K562 (cell line): ENCODE results near the gene STEAP1B. TPM values are rescaled to one million over a fixed set of nuclear protein-coding genes. Genes with fewer than 3 reads are reported as not detected.
"Not testable (repeated sequence)": the region's sequence is repeated elsewhere in the genome, so short reads cannot be mapped to it uniquely, and the experiment has no call there.

Experiments
- ATAC-seq: fragments of 200-7000 bp; cut with Tn5 transposase; 3 replicates; pipeline ENCODE4 v1.9.1; 2020; ENCODE audit warnings: moderate library complexity
- Bru-seq: library from RNA; stranded (reverse); fragments of 400-500 nt; gene quantifications from one replicate; lab custom pipeline; 2021; lab: Mats Ljungman, UMichigan
- BruChase-seq, 2 experiments: library from RNA; stranded (reverse); fragments of 400-500 nt; gene quantifications; one replicate each; lab custom pipeline; 2021; lab: Mats Ljungman, UMichigan
- BruUV-seq: library from RNA; stranded (reverse); fragments of 400-500 nt; replicated peaks from 2 replicates; lab custom pipeline; 2021; lab: Mats Ljungman, UMichigan
- CTCF ChIA-PET: fragments of 300-600 bp; formaldehyde crosslinking; extraction: SDS; loops from one replicate; lab custom pipeline; 2021; ENCODE audit warnings: low intra/inter-chr PET ratio; lab: Yijun Ruan, JAX
- POLR2A ChIA-PET: fragments of 300-600, 350-650 bp; sonication (Branson Sonifier 250); formaldehyde crosslinking; extraction: SDS; loops from one replicate; lab custom pipeline; 2021; ENCODE audit warnings: antibody characterized with exemption, inconsistent platforms; lab: Yijun Ruan, JAX
- DNase-seq, 4 experiments: peaks; one replicate each; pipeline versions ENCODE4 v3.0.0 to v3.0.0-alpha.2; 2011 to 2018; ENCODE audit warnings: low spot score in 3 of 4, mixed read lengths in 3 of 4; ENCODE audit errors: extremely low read depth in 1 of 4
- FAIRE-seq: peaks from 2 replicates; lab custom pipeline; 2011; peaks lifted over from hg19 to GRCh38; lab: Jason Lieb, UNC
- H2AFZ ChIP-seq: 2 replicates; pipeline ENCODE4 v1.6.0; 2011; ENCODE audit warnings: low read depth, low read length, control low read depth, inconsistent platforms
- H3K27ac ChIP-seq: fragments of 200-600 bp; 3 replicates; pipeline ENCODE4 v1.8.0; 2011; ENCODE audit warnings: low read depth, mild to moderate bottlenecking, control low read depth, inconsistent platforms, low read length, moderate library complexity, mixed read lengths; ENCODE audit errors: extremely low read depth
- H3K27me3 ChIP-seq, 2 experiments: fragments of 300-600 bp in 1 of 2; 2 replicates in 1 of 2; 3 replicates in 1 of 2; pipeline versions ENCODE4 v1.6.0 to v1.8.0; 2011; ENCODE audit warnings: inconsistent platforms in 2 of 2, low read length in 2 of 2, mild to moderate bottlenecking in 1 of 2, mixed read lengths in 1 of 2, moderate library complexity in 1 of 2; ENCODE audit not compliant: control insufficient read depth in 2 of 2, insufficient read depth in 2 of 2
- H3K36me3 ChIP-seq: fragments of 300-600 bp; 3 replicates; pipeline ENCODE4 v1.8.0; 2011; ENCODE audit warnings: mild to moderate bottlenecking, low read length, inconsistent platforms; ENCODE audit not compliant: control insufficient read depth, insufficient read depth
- H3K4me1 ChIP-seq, 2 experiments: fragments of 200-600 bp in 1 of 2; replicated peaks in 1 of 2; 2 replicates in 1 of 2; 3 replicates in 1 of 2; pipeline versions ENCODE4 v1.5.1 to v1.8.0; 2011; ENCODE audit warnings: inconsistent platforms in 2 of 2, low read length in 2 of 2, mild to moderate bottlenecking in 1 of 2, mixed read lengths in 1 of 2, moderate library complexity in 1 of 2; ENCODE audit not compliant: control insufficient read depth in 2 of 2, insufficient read depth in 2 of 2
- H3K4me2 ChIP-seq: 2 replicates; pipeline ENCODE4 v1.6.1; 2011; ENCODE audit warnings: low read length, control low read depth, inconsistent platforms, mixed read lengths; ENCODE audit not compliant: insufficient read depth
- H3K4me3 ChIP-seq: fragments of 200-600 bp; sonication (generic), shearing (Covaris generic); 2 replicates; pipeline ENCODE4 v1.5.1; 2016; ENCODE audit warnings: control low read depth, inconsistent platforms
- H3K79me2 ChIP-seq: fragments of 200-600 bp; 3 replicates; pipeline ENCODE4 v1.8.0; 2011; ENCODE audit warnings: low read length, inconsistent platforms; ENCODE audit not compliant: control insufficient read depth, insufficient read depth
- H3K9ac ChIP-seq, 2 experiments: 2 replicates each; pipeline versions ENCODE4 v1.6.0 to v1.6.1; 2011; ENCODE audit warnings: low read depth in 2 of 2, low read length in 2 of 2, control low read depth in 1 of 2, inconsistent platforms in 1 of 2, mild to moderate bottlenecking in 1 of 2, mixed read lengths in 1 of 2; ENCODE audit not compliant: insufficient read depth in 1 of 2
- H3K9me1 ChIP-seq: one replicate; pipeline ENCODE4 v1.6.0; 2011; ENCODE audit warnings: inconsistent platforms, mild to moderate bottlenecking, low read length, moderate library complexity; ENCODE audit not compliant: control insufficient read depth, insufficient read depth
- H3K9me3 ChIP-seq: replicated peaks from 2 replicates; pipeline ENCODE4 v1.5.1; 2011; ENCODE audit warnings: low read depth, low read length, inconsistent platforms; ENCODE audit not compliant: control insufficient read depth, insufficient read depth
- H4K20me1 ChIP-seq: replicated peaks from 2 replicates; pipeline ENCODE4 v1.6.1; 2011; ENCODE audit warnings: low read length, inconsistent platforms, mixed read lengths; ENCODE audit not compliant: control insufficient read depth, insufficient read depth
- CBX3 ChIP-seq, 2 experiments: IDR thresholded peaks; 1 replicate in 1 of 2; 2 replicates in 1 of 2; pipeline ENCODE4 v1.6.1; 2012; ENCODE audit warnings: inconsistent platforms in 2 of 2, low read length in 2 of 2, borderline replicate concordance in 1 of 2, control low read depth in 1 of 2
- CXXC5 ChIP-seq: fragments of 250-450 bp; sonication (Bioruptor Pico); IDR thresholded peaks from 2 replicates; pipeline ENCODE4 v1.8.0; 2022; ENCODE audit warnings: inconsistent platforms, mild to moderate bottlenecking, moderate library complexity
- FOXM1 ChIP-seq, 2 experiments: fragments of 450-650 bp in 1 of 2; sonication (generic) in 1 of 2; formaldehyde crosslinking in 1 of 2; IDR thresholded peaks; 2 replicates each; pipeline versions ENCODE4 v1.6.1 to v1.9.0; 2017 to 2022; ENCODE audit warnings: low read depth in 2 of 2, mild to moderate bottlenecking in 2 of 2, missing genetic modification reagents in 1 of 2, moderate library complexity in 1 of 2
- POLR2B ChIP-seq: fragments of 450-650 bp; IDR thresholded peaks from 2 replicates; pipeline ENCODE4 v1.6.1; 2018; ENCODE audit warnings: low read depth; ENCODE audit not compliant: partially characterized antibody
- RAD21 ChIP-seq, 2 experiments: fragments of 250-450 bp in 1 of 2; fragments of 450-650 bp in 1 of 2; sonication (Bioruptor Pico) in 1 of 2; formaldehyde crosslinking in 1 of 2; IDR thresholded peaks in 1 of 2; conservative IDR thresholded peaks in 1 of 2; 2 replicates each; pipeline versions ENCODE4 v1.4.0 to v1.8.0; 2020 to 2022; ENCODE audit warnings: mild to moderate bottlenecking in 2 of 2, moderate library complexity in 1 of 2
- RBFOX2 ChIP-seq: fragments of 200-400 bp; formaldehyde crosslinking; IDR thresholded peaks from 2 replicates; pipeline ENCODE4 v1.6.1; 2017; ENCODE audit warnings: low read depth, mild to moderate bottlenecking, low read length, moderate library complexity
- SMAD4 ChIP-seq: fragments of 250-450 bp; sonication (Bioruptor Pico); conservative IDR thresholded peaks from 2 replicates; pipeline ENCODE4 v1.8.0; 2021; ENCODE audit warnings: inconsistent platforms, mild to moderate bottlenecking, moderate library complexity
- SRF ChIP-seq, 2 experiments: fragments of 250-450, 450-650 bp in 1 of 2; sonication (Bioruptor Pico) in 1 of 2; sonication (generic) in 1 of 2; formaldehyde crosslinking; IDR thresholded peaks; 2 replicates each; pipeline versions ENCODE4 v1.5.0 to v1.5.1; 2020 to 2022; ENCODE audit warnings: mild to moderate bottlenecking in 1 of 2, missing genetic modification reagents in 1 of 2
- ZNF583 ChIP-seq: fragments of 250-450 bp; sonication (Bioruptor Pico); IDR thresholded peaks from 2 replicates; pipeline ENCODE4 v1.4.0; 2020
- WGBS: fragments of 100-300 bp; shearing (Covaris generic); methylation state at CpG from one replicate; pipeline ENCODE4 v1.1.6; 2016; ENCODE audit warnings: low coverage, mixed read lengths; ENCODE audit not compliant: insufficient coverage; ENCODE audit errors: missing lambda C conversion rate; 5-methylcytosine and 5-hydroxymethylcytosine counted together
- in situ Hi-C: fragments of 300-500 bp; cut with MboI; formaldehyde crosslinking; loops from 4 replicates; pipeline ENCODE4 v1.15.0; 2018; ENCODE audit warnings: inconsistent platforms, mixed read lengths
- intact Hi-C: fragments of 100-400 bp; cut with micrococcal nuclease; formaldehyde crosslinking; loops from 2 replicates; pipeline ENCODE4 v1.14.2; 2022
- long read RNA-seq, 3 experiments: library from polyadenylated mRNA in 2 of 3; library from RNA in 1 of 3; unstranded in 2 of 3; stranded (forward) in 1 of 3; transcript quantifications; one replicate each; pipeline ENCODE4 v2.0.0, GENCODE V29; 2019 to 2022
- polyA minus RNA-seq, 3 experiments: library from RNA; depleted of rRNA, polyadenylated mRNA; stranded (reverse); fragments of >200 nt; gene quantifications; 2 replicates each; pipeline ENCODE4 v1.2.3, GENCODE V29; 2011
- polyA plus RNA-seq, 8 experiments: library from polyadenylated mRNA; depleted of rRNA in 4 of 8; stranded (reverse) in 5 of 8; unstranded in 3 of 8; fragments of >200 nt; fragmentation: Nextera tagmentation in 2 of 8; fragmentation: Illumina TruSeq in 1 of 8; extraction: Ambion mirVana in 2 of 8; extraction: Trizol in 1 of 8; gene quantifications; 2 replicates each; pipeline versions ENCODE4 v1.2.1 to v1.2.3, GENCODE V29; 2011 to 2014; ENCODE audit warnings: inconsistent platforms in 1 of 8, missing spikeins in 1 of 8
- total RNA-seq, 7 experiments: library from RNA; depleted of rRNA in 6 of 7; stranded (reverse); fragments of >200 nt in 6 of 7; fragmentation: Illumina TruSeq in 2 of 7; extraction: Trizol in 2 of 7; gene quantifications; 2 replicates each; pipeline versions ENCODE4 v1.2.1 to v1.2.3, GENCODE V29; 2011 to 2021; ENCODE audit warnings: low replicate concordance in 1 of 7
- TF ChIP-seq, protein P1 (sequence below): fragments of 200-800 bp; sonication (Bioruptor generic); IDR thresholded peaks from 2 replicates; pipeline ENCODE4 v1.6.1; 2017; ENCODE audit warnings: missing genetic modification characterization, missing compliant biosample characterization
- TF ChIP-seq, protein P2 (sequence below): sonication (generic); formaldehyde crosslinking; IDR thresholded peaks from 2 replicates; pipeline ENCODE4 v1.8.1; 2023; ENCODE audit warnings: mild to moderate bottlenecking, missing genetic modification reagents

STEAP1B gene
- 58.4 and 119 TPM in 2 replicates for total RNA-seq (2011; cell fraction: chromatin; rRNA removed; ENCODE audit: low replicate concordance)
- 35.9 and 36.8 TPM in 2 replicates for total RNA-seq (2011; cell fraction: nucleolus; rRNA removed)
- total RNA-seq (2011; cell fraction: nucleoplasm; rRNA removed) = 71.3 and 117 TPM in 2 replicates
- total RNA-seq (2014; rRNA removed) (20.0 and 23.8 TPM in 2 replicates), total RNA-seq (2014; rRNA removed; fragmentation: Illumina TruSeq; extraction: Trizol) (34.3 and 39.8 TPM in 2 replicates), total RNA-seq (2015; rRNA removed; fragmentation: Illumina TruSeq; extraction: Trizol) (23.1 and 28.3 TPM in 2 replicates), total RNA-seq (2021) (22.0 and 24.4 TPM in 2 replicates), polyA plus RNA-seq (2011; rRNA removed) (36.4 and 36.8 TPM in 2 replicates), polyA plus RNA-seq (2014; fragmentation: Illumina TruSeq; extraction: Trizol) (24.7 and 29.2 TPM in 2 replicates), polyA plus RNA-seq (2014; fragmentation: Nextera tagmentation; extraction: Ambion mirVana) (10 to 100 TPM; 31.5 to 38.5 TPM), polyA plus RNA-seq (2014; rRNA removed) (26.5 and 30.6 TPM in 2 replicates), polyA minus RNA-seq (2011; rRNA and poly(A)+ RNA removed) (44.0 and 52.0 TPM in 2 replicates), Bru-seq, nascent RNA (percentile 73 among the genes with signal in this experiment), BruChase-seq, experiment 1, labeled RNA remaining after a 2-hour chase (percentile 71 among the genes with signal in this experiment), BruChase-seq, experiment 2, labeled RNA remaining after a 6-hour chase (percentile 68 among the genes with signal in this experiment)
- 21.0 and 33.7 TPM in 2 replicates for polyA plus RNA-seq (2011; cell fraction: cytosol; rRNA removed)
- 58.2 and 62.5 TPM in 2 replicates for polyA plus RNA-seq (2011; cell fraction: nucleus; rRNA removed)
- polyA plus RNA-seq (2012) = 21.6 and 46.5 TPM in 2 replicates
- polyA minus RNA-seq (2011; cell fraction: cytosol; rRNA and poly(A)+ RNA removed) = 4.1 and 15.5 TPM in 2 replicates
- 40.4 and 57.9 TPM in 2 replicates for polyA minus RNA-seq (2011; cell fraction: nucleus; rRNA and poly(A)+ RNA removed)
- long read RNA-seq, experiment 1, partial matches to known transcripts = 9 of 70 reads
- long read RNA-seq, experiment 1, other reads (novel, unspliced or antisense) = 59 of 70 reads
- long read RNA-seq, experiment 2, partial matches to known transcripts = 4 of 66 reads
- long read RNA-seq, experiment 2, other reads (novel, unspliced or antisense) = 60 of 66 reads
- long read RNA-seq, experiment 3, partial matches to known transcripts = 2 of 25 reads
- long read RNA-seq, experiment 3, other reads (novel, unspliced or antisense) = 22 of 25 reads

DNA sequence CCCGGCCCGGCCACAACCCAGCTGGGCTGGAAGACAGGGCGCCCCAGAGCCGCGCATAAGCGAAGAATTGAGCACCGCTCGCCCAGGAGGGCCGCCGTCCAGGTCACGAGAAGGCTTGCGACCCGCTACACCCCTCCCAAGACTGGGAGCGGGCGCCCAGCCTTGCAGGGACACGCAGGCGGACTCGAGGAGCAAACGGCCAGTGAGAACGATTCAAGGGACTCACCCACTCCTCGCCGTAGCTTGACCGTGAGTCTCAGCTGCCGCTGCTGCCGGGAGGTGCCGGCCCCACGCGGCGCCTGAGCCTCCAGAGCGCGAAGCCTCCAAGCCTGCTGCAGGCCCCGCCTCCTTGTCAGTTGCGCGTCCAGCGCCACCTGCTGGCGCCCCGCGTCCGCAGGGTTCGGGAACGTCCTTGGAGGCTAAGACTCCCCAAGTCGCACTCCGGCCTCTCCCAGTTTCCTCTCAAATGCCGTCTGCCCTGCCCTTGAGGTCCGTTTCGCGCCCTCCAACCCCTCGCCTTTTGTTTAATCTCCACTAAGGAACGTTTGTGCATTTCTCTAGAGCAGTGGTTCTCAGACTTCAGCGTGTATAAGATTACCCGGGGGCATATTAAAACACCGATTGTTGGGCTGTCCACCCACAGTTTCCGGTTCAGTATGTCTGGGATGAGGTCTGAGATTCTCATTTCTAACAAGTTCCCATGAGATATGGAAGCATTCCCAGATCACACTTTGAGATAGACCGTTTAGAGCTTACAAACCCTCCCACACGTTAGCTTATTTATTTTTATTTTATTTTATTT lies at the start of gene STEAP1B:
Gene STEAP1B, minus strand, starts transcription at position 301 of the 802 bp plus-strand sequence. CDS start 5,333 bp downstream, outside the sequence.
- intact Hi-C loops; TF ChIP-seq FOXM1 (IDR thresholded peaks at IDR 0.05; ENCODE audit: low read depth): not testable (repeated sequence)
- Histone ChIP-seq H2AFZ (peak within 1 kb of the TSS; percentile 90), H3K9ac (peak within 1 kb of the TSS; percentile 53 to 94)
- TF ChIP-seq FOXM1 (CRISPR knock-in tag; IDR thresholded peaks at IDR 0.05; ENCODE audit: low read depth) (0 out of 2 replicates have a peak, but pooled peaks have one; percentile 45), POLR2B (peak; percentile 49), CXXC5 (CRISPR knock-in tag) (peak; percentile 81), CBX3 (IDR thresholded peaks at IDR 0.05; ENCODE audit: borderline replicate concordance in 1 of 2, low read length in 2 of 2) (peak in 1 of 2 experiments; percentile 81; a peak in 1 of 3 replicates), RAD21 (CRISPR knock-in tag; conservative IDR thresholded peaks at IDR 0.05 in 1 of 2, IDR thresholded peaks at IDR 0.05 in 1 of 2) (peak; percentile 24 to 63; a peak in 3 of 4 replicates), ZNF583 (0 out of 2 replicates have a peak, but pooled peaks have one; percentile 36), RBFOX2 (peak; percentile 85), SMAD4 (CRISPR knock-in tag) (peak; percentile 57), SRF (CRISPR knock-in tag; IDR thresholded peaks at IDR 0.05) (peak in 1 of 2 experiments; percentile 51; a peak in 1 of 4 replicates)
- TF ChIP-seq, protein P1, sequence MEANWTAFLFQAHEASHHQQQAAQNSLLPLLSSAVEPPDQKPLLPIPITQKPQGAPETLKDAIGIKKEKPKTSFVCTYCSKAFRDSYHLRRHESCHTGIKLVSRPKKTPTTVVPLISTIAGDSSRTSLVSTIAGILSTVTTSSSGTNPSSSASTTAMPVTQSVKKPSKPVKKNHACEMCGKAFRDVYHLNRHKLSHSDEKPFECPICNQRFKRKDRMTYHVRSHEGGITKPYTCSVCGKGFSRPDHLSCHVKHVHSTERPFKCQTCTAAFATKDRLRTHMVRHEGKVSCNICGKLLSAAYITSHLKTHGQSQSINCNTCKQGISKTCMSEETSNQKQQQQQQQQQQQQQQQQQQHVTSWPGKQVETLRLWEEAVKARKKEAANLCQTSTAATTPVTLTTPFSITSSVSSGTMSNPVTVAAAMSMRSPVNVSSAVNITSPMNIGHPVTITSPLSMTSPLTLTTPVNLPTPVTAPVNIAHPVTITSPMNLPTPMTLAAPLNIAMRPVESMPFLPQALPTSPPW (CRISPR knock-in tag) = peak; percentile 30
- TF ChIP-seq, protein P2, sequence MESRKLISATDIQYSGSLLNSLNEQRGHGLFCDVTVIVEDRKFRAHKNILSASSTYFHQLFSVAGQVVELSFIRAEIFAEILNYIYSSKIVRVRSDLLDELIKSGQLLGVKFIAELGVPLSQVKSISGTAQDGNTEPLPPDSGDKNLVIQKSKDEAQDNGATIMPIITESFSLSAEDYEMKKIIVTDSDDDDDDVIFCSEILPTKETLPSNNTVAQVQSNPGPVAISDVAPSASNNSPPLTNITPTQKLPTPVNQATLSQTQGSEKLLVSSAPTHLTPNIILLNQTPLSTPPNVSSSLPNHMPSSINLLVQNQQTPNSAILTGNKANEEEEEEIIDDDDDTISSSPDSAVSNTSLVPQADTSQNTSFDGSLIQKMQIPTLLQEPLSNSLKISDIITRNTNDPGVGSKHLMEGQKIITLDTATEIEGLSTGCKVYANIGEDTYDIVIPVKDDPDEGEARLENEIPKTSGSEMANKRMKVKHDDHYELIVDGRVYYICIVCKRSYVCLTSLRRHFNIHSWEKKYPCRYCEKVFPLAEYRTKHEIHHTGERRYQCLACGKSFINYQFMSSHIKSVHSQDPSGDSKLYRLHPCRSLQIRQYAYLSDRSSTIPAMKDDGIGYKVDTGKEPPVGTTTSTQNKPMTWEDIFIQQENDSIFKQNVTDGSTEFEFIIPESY (CRISPR knock-in tag) = peak; percentile 96

More for the DNA sequence above, at the start of gene STEAP1B:
- H3K27me3 ChIP-seq, H3K9me3 ChIP-seq, in situ Hi-C loops, H4K20me1 ChIP-seq, H3K9me1 ChIP-seq, H3K4me1 ChIP-seq, H3K36me3 ChIP-seq, BruUV-seq: not testable (repeated sequence)
- ChIA-PET CTCF (interaction anchor here (0.5 to 1.6 kb wide), 4 partner anchors 121 to 586 kb away, joined by 3 to 8 read pairs (median 3); no protein-coding TSS in a partner anchor), POLR2A (interaction anchor here (0.6 kb wide), 1 partner anchor 175 kb away, joined by 3 read pairs; no protein-coding TSS in a partner anchor)
- Histone ChIP-seq H3K27ac (peak within 1 kb of the TSS; percentile 79), H3K4me2 (peak within 1 kb of the TSS; percentile 66), H3K4me3 (peak within 1 kb of the TSS; percentile 50), H3K79me2 (peaks cover 15% of the 10 kb centered on the region)
- peak; percentile 93 for ATAC-seq
- DNase-seq = peak; percentile 73 to 95 (median 76)
- FAIRE-seq = peak; percentile 77
- WGBS = 35% methylated on average over 39 of the region's 55 CpGs
